Measurements from ENCODE around the gene XPNPEP2.

XPNPEP2 gene

GRCh38 chrX:129784371-129784770, 45.6 kb downstream of the XPNPEP2 start:
- ChIA-PET POLR2A (no interaction called here), CTCF (interaction anchor here (1.3 to 3.9 kb wide), 3 partner anchors 10 to 39 kb away, joined by 3 to 17 read pairs (median 15); no protein-coding TSS in a partner anchor)
- TF ChIP-seq CTCF (IDR thresholded peaks at IDR 0.05; ENCODE audit: control extremely low read depth, extremely low read depth, low read depth, missing control alignments), result no peak
- DNase-seq (ENCODE audit: extremely low spot score), result no peak

GRCh38 chrX:129785160-129785947, 46.6 kb downstream of the XPNPEP2 start:
- no peak for DNase-seq (ENCODE audit: extremely low spot score)
- TF ChIP-seq CTCF (IDR thresholded peaks at IDR 0.05; ENCODE audit: control extremely low read depth, extremely low read depth, low read depth, missing control alignments), result no peak
- POLR2A ChIA-PET, result no interaction called here
- CTCF ChIA-PET, result interaction anchor here (3.9 kb wide), 1 partner anchor 11 kb away, joined by 17 read pairs; no protein-coding TSS in a partner anchor

DNA sequence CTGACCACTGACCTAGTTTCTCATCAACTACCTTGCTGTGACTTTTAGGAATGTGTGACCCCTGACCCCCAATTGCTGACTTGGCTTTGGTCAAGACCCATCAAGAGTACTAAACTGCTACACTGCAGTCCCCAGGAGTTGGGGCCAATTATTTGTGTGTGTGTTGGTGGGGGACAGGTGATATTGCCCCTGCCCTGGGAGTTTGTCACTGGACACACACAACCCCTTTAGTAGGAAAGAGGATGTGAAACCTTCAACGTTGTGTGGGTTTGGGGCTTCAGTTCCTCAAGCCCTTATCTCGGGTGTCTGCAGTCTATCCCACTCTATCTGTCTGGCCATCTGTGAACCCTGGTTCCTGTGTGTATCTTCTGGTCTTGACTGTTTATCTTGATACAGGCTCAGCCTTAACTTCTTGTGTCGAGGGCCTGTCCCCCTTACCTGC, 47.5 kb downstream of the XPNPEP2 start:
- ChIA-PET POLR2A (interaction anchor here (1.0 kb wide), 1 partner anchor 12 kb away, joined by 5 read pairs; no protein-coding TSS in a partner anchor), CTCF (no interaction called here)
- DNase-seq (ENCODE audit: extremely low spot score), result peak; percentile 65
- no peak for TF ChIP-seq CTCF (IDR thresholded peaks at IDR 0.05; ENCODE audit: control extremely low read depth, extremely low read depth, low read depth, missing control alignments)

DNA sequence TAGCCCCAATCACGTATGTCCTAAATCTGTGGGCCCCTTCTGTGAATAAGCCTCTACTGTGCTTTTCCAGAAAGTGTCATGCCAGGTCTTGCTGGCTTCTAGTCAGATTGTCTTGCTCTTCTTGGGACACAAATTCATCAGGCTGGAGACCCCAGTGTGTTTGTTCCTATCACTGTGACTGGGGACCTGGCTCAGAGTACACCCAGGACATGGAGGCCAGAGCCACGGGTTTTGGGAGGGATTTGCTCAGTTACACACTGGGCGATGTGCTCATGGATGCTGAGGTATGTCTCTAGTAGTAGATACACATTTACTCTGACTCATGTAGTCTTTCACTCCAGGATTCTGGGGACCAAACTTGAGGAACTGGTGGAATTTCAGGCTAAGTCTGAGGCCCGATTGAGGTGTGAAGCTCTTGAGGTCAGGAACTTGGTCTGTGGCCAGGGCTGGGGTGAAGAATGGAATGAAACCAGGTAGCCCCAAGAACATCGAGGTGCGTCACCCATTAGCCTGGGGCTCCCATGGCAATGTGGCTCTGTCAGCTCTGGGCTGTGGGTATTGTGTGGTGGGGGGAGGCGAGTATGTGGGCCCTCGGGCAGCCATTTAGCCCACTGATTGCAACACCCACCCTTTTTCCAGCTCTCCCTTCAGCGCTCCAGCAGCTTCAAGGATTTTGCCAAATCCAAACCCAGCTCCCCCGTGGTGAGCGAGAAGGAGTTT, 48.7 kb downstream of the XPNPEP2 start:
- ChIA-PET POLR2A (interaction anchor here (1.0 kb wide), 1 partner anchor 13 kb away, joined by 5 read pairs; no protein-coding TSS in a partner anchor), CTCF (interaction anchor here (1.3 to 1.4 kb wide), 3 partner anchors 10 to 15 kb away, joined by 3 to 5 read pairs (median 5); no protein-coding TSS in a partner anchor)
- no peak for DNase-seq (ENCODE audit: extremely low spot score)
- no peak for TF ChIP-seq CTCF (IDR thresholded peaks at IDR 0.05; ENCODE audit: control extremely low read depth, extremely low read depth, low read depth, missing control alignments)

- CTCF ChIA-PET, result interaction anchor here (1.3 kb wide), 1 partner anchor 9 kb away, joined by 5 read pairs; no protein-coding TSS in a partner anchor
- TF ChIP-seq CTCF (IDR thresholded peaks at IDR 0.05; ENCODE audit: control extremely low read depth, extremely low read depth, low read depth, missing control alignments), result no peak
- DNase-seq (ENCODE audit: extremely low spot score), result no peak
- POLR2A ChIA-PET, result no interaction called here
Observed at GRCh38 chrX:129788527-129788926, 49.7 kb downstream of the XPNPEP2 start.

DNA sequence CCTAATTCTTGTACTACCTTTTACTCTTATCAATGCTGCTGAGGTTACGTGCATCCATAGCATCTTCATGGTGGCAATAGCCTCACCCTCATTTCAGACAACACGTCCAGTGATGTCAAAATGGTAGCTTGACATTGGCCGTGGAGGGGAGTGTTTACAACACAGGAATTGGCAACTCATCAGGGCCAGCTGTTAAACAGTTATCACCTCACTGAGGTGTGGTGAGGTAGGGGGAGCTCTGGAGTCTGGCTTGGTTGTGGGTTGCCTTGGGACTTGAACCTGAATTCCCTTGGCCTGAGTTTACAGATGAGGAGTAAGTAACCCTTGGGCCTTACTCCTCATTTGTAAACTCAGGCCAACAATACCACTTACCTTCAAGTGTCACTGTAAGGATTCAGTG, 51.4 kb downstream of the XPNPEP2 start:
- DNase-seq (ENCODE audit: extremely low spot score), result no peak
- CTCF ChIA-PET, result interaction anchor here (1.1 kb wide), 1 partner anchor 8 kb away, joined by 3 read pairs; no protein-coding TSS in a partner anchor
- POLR2A ChIA-PET, result no interaction called here
- TF ChIP-seq CTCF (IDR thresholded peaks at IDR 0.05; ENCODE audit: control extremely low read depth, extremely low read depth, low read depth, missing control alignments), result no peak

All from GM10248 (cell line).